Tongue (tissue), 2 donors: ENCODE results near the gene PRKD3. TPM values are rescaled to one million over a fixed set of nuclear protein-coding genes. Genes with fewer than 3 reads are reported as not detected.

Experiments
- DNase-seq: peaks from one replicate; pipeline ENCODE4 v3.0.0-alpha.2; 2015
- total RNA-seq: library from RNA; depleted of rRNA; stranded (reverse); fragments of >200 nt; gene quantifications from one replicate; pipeline ENCODE4 v1.2.3, GENCODE V29; 2014

PRKD3 gene
- total RNA-seq, result 45.6 TPM

- peak; percentile 52 for DNase-seq
Observed at GRCh38 chr2:37324786-37325624, at the start of gene PRKD3. Gene PRKD3, minus strand, starts transcription at chr2:37324833. Its CDS starts 8,309 bp downstream, at chr2:37316524.

GRCh38 chr2:37372000-37372399, 47.4 kb upstream of the PRKD3 start:
- DNase-seq, result no peak

GRCh38 chr2:37370666-37371065, 46.0 kb upstream of the PRKD3 start:
- DNase-seq, result no peak

GRCh38 chr2:37367984-37368383, 43.4 kb upstream of the PRKD3 start:
- DNase-seq, result no peak

- no peak for DNase-seq
Observed at GRCh38 chr2:37367310-37367709, 42.7 kb upstream of the PRKD3 start.

- DNase-seq, result no peak
Observed at GRCh38 chr2:37366773-37367172, 42.1 kb upstream of the PRKD3 start.

- DNase-seq, result no peak
Observed at GRCh38 chr2:37365669-37366068, 41.0 kb upstream of the PRKD3 start.

- no peak for DNase-seq
Observed at GRCh38 chr2:37364351-37364750, 39.7 kb upstream of the PRKD3 start.

- no peak for DNase-seq
Observed at GRCh38 chr2:37361994-37362698, 37.5 kb upstream of the PRKD3 start.

GRCh38 chr2:37361216-37361815, 36.7 kb upstream of the PRKD3 start:
- DNase-seq, result no peak

- DNase-seq, result no peak
Observed at GRCh38 chr2:37358466-37358865, 33.8 kb upstream of the PRKD3 start.

- DNase-seq, result peak; percentile 25
Observed at GRCh38 chr2:37357530-37357929, 32.9 kb upstream of the PRKD3 start.

- peak; percentile 35 for DNase-seq
Observed at GRCh38 chr2:37357069-37357468, 32.4 kb upstream of the PRKD3 start.

- no peak for DNase-seq
Observed at GRCh38 chr2:37356299-37356698, 31.7 kb upstream of the PRKD3 start.

- no peak for DNase-seq
Observed at GRCh38 chr2:37355735-37356134, 31.1 kb upstream of the PRKD3 start.

GRCh38 chr2:37354531-37354930, 29.9 kb upstream of the PRKD3 start:
- DNase-seq, result no peak

GRCh38 chr2:37350034-37350433, 25.4 kb upstream of the PRKD3 start:
- no peak for DNase-seq

- no peak for DNase-seq
Observed at GRCh38 chr2:37349231-37349860, 24.7 kb upstream of the PRKD3 start.

- DNase-seq, result no peak
Observed at GRCh38 chr2:37348155-37348554, 23.5 kb upstream of the PRKD3 start.

- peak; percentile 43 for DNase-seq
Observed at GRCh38 chr2:37344453-37345361, 20.1 kb upstream of the PRKD3 start, which contains the start of gene QPCT. Gene QPCT, plus strand, starts transcription at chr2:37344630. Its CDS starts 102 bp downstream, at chr2:37344732.
